Measurements from ENCODE around the gene ATG4B.

- no peak for TF ChIP-seq CTCF (IDR thresholded peaks at IDR 0.05)
- TF ChIP-seq EP300 (IDR thresholded peaks at IDR 0.05), result no peak
These were observed 19.1 kb upstream of the ATG4B start for GRCh38 chr2:241618296-241618805.
